ENCODE data around the gene PLA2G4E.

GRCh38 chr15:41942886-41943285 is 78.0 kb downstream of the PLA2G4E start:
- no peak for TF ChIP-seq CTCF (IDR thresholded peaks at IDR 0.05; ENCODE audit: low read length)
- no peak for TF ChIP-seq EZH2 (IDR thresholded peaks at IDR 0.05; ENCODE audit: borderline replicate concordance, low read length)
